Mononuclear cell (primary cell): Measurements from ENCODE around the gene FIBP. TPM values are rescaled to one million over a fixed set of nuclear protein-coding genes. Genes with fewer than 3 reads are reported as not detected.
"Not testable (repeated sequence)": the region's sequence is repeated elsewhere in the genome, so short reads cannot be mapped to it uniquely, and the experiment has no call there.

Source experiments
- H3K27me3 ChIP-seq: 2 replicates; pipeline ENCODE4 v1.6.0; 2011; ENCODE audit warnings: low read length, control low read depth; ENCODE audit not compliant: insufficient read depth
- H3K4me1 ChIP-seq: 2 replicates; pipeline ENCODE4 v1.5.1; 2011; ENCODE audit warnings: mild to moderate bottlenecking, low read length, control low read depth; ENCODE audit not compliant: insufficient read depth
- H3K4me3 ChIP-seq: 2 replicates; pipeline ENCODE4 v1.5.1; 2011; ENCODE audit warnings: mild to moderate bottlenecking, low read length, moderate library complexity
- H3K9me3 ChIP-seq: 2 replicates; pipeline ENCODE4 v1.5.1; 2011; ENCODE audit warnings: low read depth, mild to moderate bottlenecking, control low read depth, low read length
- total RNA-seq: library from RNA; depleted of rRNA; stranded (reverse); fragments of >200 nt; gene quantifications from one replicate; pipeline ENCODE4 v1.2.3, GENCODE V29; 2012

FIBP gene
- total RNA-seq, 1 donor = 40.3 TPM

GRCh38 chr11:65854852-65855837, 33.1 kb downstream of the FIBP start:
- H3K4me3 ChIP-seq = no peak overlapping the region

GRCh38 chr11:65854161-65854592, 34.1 kb downstream of the FIBP start:
- Histone ChIP-seq H3K27me3 (no peaks in the 10 kb centered on the region), H3K4me3 (no peak overlapping the region), H3K4me1 (peaks cover 30% of the 10 kb centered on the region), H3K9me3 (no peaks in the 10 kb centered on the region)

More at GRCh38 chr11:65854852-65855837, 33.1 kb downstream of the FIBP start:
- Histone ChIP-seq H3K27me3 (no peaks in the 10 kb centered on the region), H3K9me3 (no peaks in the 10 kb centered on the region), H3K4me1 (peaks cover 39% of the 10 kb centered on the region)

- Histone ChIP-seq H3K4me1 (peaks cover 22% of the 10 kb centered on the region), H3K4me3 (no peak overlapping the region), H3K27me3 (no peaks in the 10 kb centered on the region), H3K9me3 (no peaks in the 10 kb centered on the region)
Measured at GRCh38 chr11:65853246-65853979, 34.9 kb downstream of the FIBP start.

DNA sequence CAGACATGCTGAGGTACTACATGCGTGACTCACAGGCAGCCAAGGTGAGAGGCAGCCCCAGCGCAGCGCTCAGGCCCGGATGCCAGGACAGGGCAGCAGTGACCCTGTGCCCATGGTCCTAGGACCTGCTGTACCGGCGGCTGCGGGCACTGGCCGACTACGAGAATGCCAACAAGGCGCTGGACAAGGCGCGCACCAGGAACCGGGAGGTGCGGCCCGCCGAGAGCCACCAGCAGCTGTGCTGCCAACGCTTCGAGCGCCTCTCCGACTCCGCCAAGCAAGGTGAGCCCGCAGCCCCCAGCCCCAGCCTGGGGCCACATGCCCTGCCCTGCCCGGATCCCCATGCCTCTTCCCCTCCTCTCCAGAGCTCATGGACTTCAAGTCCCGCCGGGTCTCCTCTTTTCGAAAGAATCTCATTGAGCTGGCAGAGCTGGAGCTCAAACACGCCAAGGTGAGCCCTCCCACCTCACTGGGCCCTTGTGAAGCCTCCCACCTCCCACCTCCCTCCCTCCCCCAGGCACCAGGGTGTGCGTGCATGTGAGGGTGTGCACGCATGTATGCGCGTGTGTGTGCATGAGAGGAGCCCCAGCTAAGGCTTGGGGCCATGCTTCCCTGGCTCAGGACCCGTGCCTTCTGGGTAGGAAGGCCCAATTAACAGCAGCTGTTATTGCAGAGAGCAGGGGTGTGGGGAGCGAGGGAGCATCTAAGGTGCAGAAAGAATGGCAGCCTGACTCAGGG, 35.6 kb downstream of the FIBP start:
- Histone ChIP-seq H3K4me3 (no peak overlapping the region), H3K4me1 (peaks cover 20% of the 10 kb centered on the region), H3K9me3 (no peaks in the 10 kb centered on the region), H3K27me3 (no peaks in the 10 kb centered on the region)

DNA sequence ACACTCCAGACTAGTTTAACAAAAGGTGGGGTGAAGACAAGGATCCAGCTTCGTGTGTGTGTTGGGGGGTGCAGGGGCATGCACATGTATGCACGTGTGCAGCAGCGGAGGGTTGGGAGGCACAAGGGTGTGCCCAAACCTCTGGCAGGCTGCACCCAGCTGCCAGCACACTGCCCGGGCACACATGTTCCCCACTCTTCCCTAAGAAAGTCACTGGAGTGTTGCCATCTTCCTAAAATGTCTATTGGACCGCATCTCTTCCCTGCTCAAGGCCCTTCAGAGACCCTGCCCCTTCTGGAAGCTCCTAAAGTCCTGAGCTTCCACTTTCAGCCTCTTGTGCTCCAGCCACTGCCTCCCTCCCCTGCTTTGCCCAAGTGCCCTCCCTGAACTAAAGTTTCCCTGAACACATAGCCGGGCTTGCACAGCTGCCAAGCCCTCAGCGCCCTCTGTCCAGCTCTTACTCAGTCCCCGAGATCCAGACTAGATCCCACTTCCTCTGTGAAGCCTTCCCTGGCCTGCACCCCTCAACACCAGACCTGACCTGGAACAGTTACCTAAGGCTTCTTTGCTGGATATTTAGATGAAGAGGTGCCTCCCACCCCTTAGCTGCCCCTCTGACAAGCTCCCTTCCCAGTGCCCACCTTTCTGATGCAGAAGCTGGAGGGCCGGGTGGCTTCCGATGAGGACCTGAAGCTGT, 36.3 kb downstream of the FIBP start:
- Histone ChIP-seq H3K27me3 (no peaks in the 10 kb centered on the region), H3K4me3 (no peak overlapping the region), H3K4me1 (peaks cover 20% of the 10 kb centered on the region), H3K9me3 (no peaks in the 10 kb centered on the region)

DNA sequence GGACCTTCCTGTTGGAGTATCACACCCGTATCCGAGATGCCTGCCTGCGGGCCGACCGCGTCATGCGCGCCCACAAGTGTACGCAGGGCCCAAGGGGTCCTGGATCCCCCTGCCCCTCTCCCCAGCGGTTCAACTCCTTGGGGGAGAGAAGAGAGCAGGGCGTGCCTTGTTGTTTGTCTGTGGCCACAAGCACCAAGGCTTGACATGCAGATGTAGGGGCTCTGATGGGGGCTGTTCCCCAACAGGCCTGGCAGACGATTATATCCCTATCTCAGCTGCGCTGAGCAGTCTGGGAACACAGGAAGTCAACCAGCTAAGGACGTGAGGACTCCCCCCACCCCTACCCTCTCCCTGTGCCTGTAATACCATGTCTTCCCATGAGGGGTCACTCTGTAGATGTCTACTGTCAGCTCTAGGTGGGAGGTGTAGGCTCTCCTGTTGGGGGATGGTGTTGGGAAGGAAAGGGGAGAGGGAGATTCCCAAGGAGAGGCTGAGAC, 37.1 kb downstream of the FIBP start:
- Histone ChIP-seq H3K4me1 (peaks cover 14% of the 10 kb centered on the region), H3K9me3 (no peaks in the 10 kb centered on the region), H3K27me3 (no peaks in the 10 kb centered on the region), H3K4me3 (no peak overlapping the region)

GRCh38 chr11:65850217-65851082, 37.8 kb downstream of the FIBP start:
- no peak overlapping the region for H3K4me3 ChIP-seq
- peaks cover 7% of the 10 kb centered on the region for H3K4me1 ChIP-seq
- H3K27me3 ChIP-seq = no peaks in the 10 kb centered on the region
- H3K9me3 ChIP-seq = no peaks in the 10 kb centered on the region

DNA sequence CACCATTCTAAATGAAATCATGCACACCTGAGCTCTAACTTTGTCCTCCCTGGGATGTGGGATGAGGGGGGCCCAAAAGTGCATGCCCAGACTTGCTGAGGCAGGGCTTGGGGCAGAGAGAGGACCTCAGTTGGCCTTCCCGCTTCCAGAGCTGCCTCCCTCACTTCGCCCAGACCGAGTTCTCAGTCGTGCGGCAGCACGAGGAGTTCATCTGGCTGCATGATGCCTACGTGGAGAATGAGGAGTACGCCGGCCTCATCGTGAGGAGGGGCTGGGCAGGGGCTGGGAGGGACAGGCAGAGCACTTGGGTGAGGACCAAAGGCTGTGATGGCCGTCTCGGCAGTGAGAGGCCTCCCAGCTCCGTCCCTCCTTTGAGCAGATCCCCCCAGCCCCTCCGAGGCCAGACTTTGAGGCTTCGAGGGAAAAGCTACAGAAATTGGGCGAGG, 38.5 kb downstream of the FIBP start:
- no peak overlapping the region for H3K4me3 ChIP-seq
- H3K4me1 ChIP-seq = peaks cover 5% of the 10 kb centered on the region
- H3K9me3 ChIP-seq = no peaks in the 10 kb centered on the region
- no peaks in the 10 kb centered on the region for H3K27me3 ChIP-seq

GRCh38 chr11:65849366-65849765, 38.9 kb downstream of the FIBP start:
- Histone ChIP-seq H3K9me3 (no peaks in the 10 kb centered on the region), H3K4me3 (no peak overlapping the region), H3K27me3 (no peaks in the 10 kb centered on the region), H3K4me1 (peaks cover 5% of the 10 kb centered on the region)

- not testable (repeated sequence) for H3K4me1 ChIP-seq, H3K27me3 ChIP-seq, H3K9me3 ChIP-seq
Measured at GRCh38 chr11:65848693-65849092, 39.6 kb downstream of the FIBP start.

DNA sequence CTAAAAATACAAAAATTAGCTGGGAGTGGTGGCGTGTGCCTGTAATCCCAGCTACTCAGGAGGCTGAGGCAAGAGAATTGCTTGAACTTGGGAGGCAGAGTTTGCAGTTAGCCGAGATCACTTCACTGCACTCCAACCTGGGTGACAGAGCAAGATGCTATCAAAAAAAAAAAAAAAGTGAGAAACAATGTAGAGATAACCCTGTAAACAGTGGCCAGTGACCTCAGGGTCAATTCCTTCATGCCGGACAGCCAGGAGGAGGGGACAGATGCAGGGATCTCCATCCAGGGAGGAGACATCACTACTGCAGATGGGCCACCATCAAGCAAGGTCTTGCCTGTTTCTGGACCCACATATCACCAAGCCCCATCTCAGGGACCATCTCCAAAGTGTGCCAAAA, 40.5 kb downstream of the FIBP start:
- H3K9me3 ChIP-seq = no peaks in the 10 kb centered on the region
- no peaks in the 10 kb centered on the region for H3K4me1 ChIP-seq
- H3K4me3 ChIP-seq = no peak overlapping the region
- no peaks in the 10 kb centered on the region for H3K27me3 ChIP-seq

More at GRCh38 chr11:65848693-65849092, 39.6 kb downstream of the FIBP start:
- not testable (repeated sequence) for H3K4me3 ChIP-seq

DNA sequence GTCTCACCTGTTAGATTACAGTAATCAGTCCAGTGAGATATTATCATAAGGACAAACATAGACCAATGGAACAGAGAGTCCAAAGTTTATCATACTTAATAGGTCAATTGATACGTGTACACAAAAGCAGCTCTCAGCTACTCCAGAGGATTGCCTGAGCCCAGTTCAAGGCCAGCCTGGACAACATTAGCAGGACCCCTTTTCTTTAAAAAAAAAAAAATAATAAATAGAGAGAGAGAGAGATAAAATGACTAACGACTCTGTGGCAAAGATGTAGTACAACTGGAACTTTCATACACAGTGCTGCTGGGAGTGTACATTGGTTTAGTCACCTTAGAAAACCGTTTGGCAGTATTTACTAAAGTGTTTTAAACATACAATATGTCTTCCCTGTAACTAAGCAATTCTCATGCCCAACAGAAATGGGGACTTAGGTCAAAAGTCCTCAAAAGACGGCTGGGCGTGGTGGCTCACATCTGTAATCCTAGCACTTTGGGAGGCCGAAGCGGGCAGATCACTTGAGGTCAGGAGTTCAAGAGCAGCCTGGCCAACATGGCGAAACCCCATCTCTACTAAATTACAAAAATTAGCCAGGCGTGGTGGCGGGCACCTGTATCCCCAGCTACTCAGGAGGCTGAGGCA, 43.9 kb downstream of the FIBP start:
- Histone ChIP-seq H3K4me3 (no peak overlapping the region), H3K4me1 (no peaks in the 10 kb centered on the region), H3K27me3 (no peaks in the 10 kb centered on the region), H3K9me3 (no peaks in the 10 kb centered on the region)

DNA sequence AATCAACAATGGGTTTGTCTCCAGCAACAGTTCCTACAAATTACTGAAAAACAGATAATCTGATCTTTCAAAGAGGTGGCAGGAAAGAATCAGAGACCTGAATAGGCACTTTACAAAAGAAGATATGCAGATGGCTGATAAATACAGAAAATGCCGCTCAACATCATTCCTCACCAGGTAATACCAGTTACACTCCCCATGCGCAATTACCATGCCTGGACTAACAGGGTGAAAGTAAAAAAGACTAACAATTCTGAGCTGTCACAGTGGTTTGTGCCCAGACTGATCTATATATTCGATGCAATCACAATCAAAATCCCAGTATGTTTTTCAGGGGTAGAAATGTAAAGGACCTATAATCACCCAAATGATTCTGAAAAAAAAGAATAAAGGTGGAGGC, 44.5 kb downstream of the FIBP start:
- Histone ChIP-seq H3K9me3 (no peaks in the 10 kb centered on the region), H3K4me3 (no peak overlapping the region)

More for the DNA sequence above, 44.5 kb downstream of the FIBP start:
- Histone ChIP-seq H3K27me3 (no peaks in the 10 kb centered on the region), H3K4me1 (no peaks in the 10 kb centered on the region)
